Osteoblast (primary cell): Measurements from ENCODE around the gene BSND. TPM values are rescaled to one million over a fixed set of nuclear protein-coding genes. Genes with fewer than 3 reads are reported as not detected.

Source experiments
- DNase-seq: peaks from one replicate; pipeline ENCODE4 v3.0.0; 2011; ENCODE audit warnings: low spot score, mixed read lengths; ENCODE audit not compliant: insufficient read length; ENCODE audit errors: missing footprints
- H2AFZ ChIP-seq: 2 replicates; pipeline ENCODE4 v1.6.0; 2011; ENCODE audit warnings: mild to moderate bottlenecking, low read length
- H3K27ac ChIP-seq: 2 replicates; pipeline ENCODE4 v1.5.1; 2011; ENCODE audit warnings: mild to moderate bottlenecking, low read depth, low read length, moderate library complexity
- H3K27me3 ChIP-seq: 2 replicates; pipeline ENCODE4 v1.6.0; 2012; ENCODE audit warnings: mild to moderate bottlenecking, control low read depth, inconsistent platforms, low read length, moderate library complexity; ENCODE audit not compliant: insufficient read depth
- H3K36me3 ChIP-seq: 2 replicates; pipeline ENCODE4 v1.5.1; 2011; ENCODE audit warnings: mild to moderate bottlenecking, low read length, control low read depth, moderate library complexity; ENCODE audit not compliant: insufficient read depth
- H3K4me1 ChIP-seq: 2 replicates; pipeline ENCODE4 v1.5.1; 2011; ENCODE audit warnings: mild to moderate bottlenecking, low read length, control low read depth, moderate library complexity; ENCODE audit not compliant: insufficient read depth
- H3K4me2 ChIP-seq: 2 replicates; pipeline ENCODE4 v1.6.0; 2011; ENCODE audit warnings: mild to moderate bottlenecking, low read length; ENCODE audit not compliant: insufficient read depth
- H3K4me3 ChIP-seq: fragments of 200-600 bp; sonication (generic); 3 replicates; pipeline ENCODE4 v1.5.1; 2012; ENCODE audit warnings: mild to moderate bottlenecking, low read length, inconsistent platforms; ENCODE audit not compliant: insufficient read depth
- H3K79me2 ChIP-seq: 2 replicates; pipeline ENCODE4 v1.6.0; 2012; ENCODE audit warnings: mild to moderate bottlenecking, low read length, control low read depth, inconsistent platforms; ENCODE audit not compliant: insufficient read depth
- H3K9me3 ChIP-seq: 2 replicates; pipeline ENCODE4 v1.5.1; 2011; ENCODE audit warnings: low read depth, low read length, control low read depth
- H4K20me1 ChIP-seq: 2 replicates; pipeline ENCODE4 v1.6.0; 2012; ENCODE audit warnings: mild to moderate bottlenecking, low read length, control low read depth; ENCODE audit not compliant: insufficient read depth
- CTCF ChIP-seq: IDR thresholded peaks from 2 replicates; pipeline ENCODE4 v1.5.1; 2011; ENCODE audit warnings: mild to moderate bottlenecking, low read depth, low read length, moderate library complexity; ENCODE audit errors: extremely low read depth
- total RNA-seq: library from RNA; depleted of rRNA; stranded (reverse); fragments of >200 nt; gene quantifications from 2 replicates; pipeline ENCODE4 v1.2.3, GENCODE V29; 2012

The BSND gene
- total RNA-seq, 1 donor, result not detected

DNA sequence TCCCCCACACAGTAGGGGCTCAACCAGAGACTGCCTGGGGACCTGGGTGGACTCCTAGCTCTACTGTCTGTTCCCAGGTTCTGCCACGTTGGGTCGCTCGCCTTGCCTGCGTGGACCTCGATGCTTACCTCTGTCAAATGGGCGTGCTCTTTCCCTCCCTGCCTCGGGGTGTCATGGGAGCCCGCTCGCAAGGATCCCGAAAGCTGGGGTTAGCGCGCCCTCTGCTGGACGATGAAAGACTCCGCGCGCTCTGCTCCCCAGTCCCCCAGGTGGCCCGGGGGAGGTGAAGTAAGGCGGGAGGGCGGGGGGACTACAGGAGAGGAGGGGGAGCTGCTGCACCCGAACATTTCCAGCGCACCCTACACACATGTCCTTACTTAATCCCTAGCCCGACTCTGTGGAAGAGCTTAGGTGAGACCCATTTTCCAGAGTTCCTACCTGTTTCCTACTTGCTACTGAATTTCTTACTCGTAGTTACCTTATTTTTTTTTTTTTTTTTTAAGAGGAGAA lies 2.3 kb upstream of the BSND start:
- Histone ChIP-seq H3K4me2 (peak overlapping the region; percentile 45), H4K20me1 (no peaks in the 10 kb centered on the region), H2AFZ (no peak overlapping the region), H3K4me3 (no peak overlapping the region), H3K27me3 (peaks cover 30% of the 10 kb centered on the region), H3K4me1 (no peaks in the 10 kb centered on the region), H3K79me2 (no peaks in the 10 kb centered on the region), H3K36me3 (no peaks in the 10 kb centered on the region), H3K27ac (no peak overlapping the region), H3K9me3 (no peaks in the 10 kb centered on the region)
- DNase-seq, result peak; percentile 98
- TF ChIP-seq CTCF, result peak; percentile 67

GRCh38 chr1:54996869-54997710 lies 1.6 kb upstream of the BSND start:
- Histone ChIP-seq H3K4me3 (no peak overlapping the region), H3K27me3 (peaks cover 34% of the 10 kb centered on the region)
- TF ChIP-seq CTCF, result no peak

DNA sequence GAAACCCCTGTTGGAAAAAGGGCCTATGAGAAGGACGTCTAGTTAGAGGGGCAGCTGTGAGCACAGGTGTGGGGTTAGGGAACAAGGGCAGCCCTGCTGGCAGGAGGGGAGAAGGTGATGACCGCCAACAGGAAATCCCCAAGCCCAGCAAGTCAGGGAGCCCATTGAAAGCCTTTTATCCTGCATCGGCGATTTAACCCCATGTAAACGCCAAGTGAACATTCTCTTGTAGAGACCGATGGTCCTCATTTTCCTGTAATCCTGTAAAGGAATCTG lies 1.1 kb upstream of the BSND start:
- DNase-seq, result peak; percentile 45
- Histone ChIP-seq H3K9me3 (no peaks in the 10 kb centered on the region), H3K4me2 (no peak overlapping the region), H4K20me1 (no peaks in the 10 kb centered on the region), H3K4me3 (no peak overlapping the region), H3K79me2 (no peaks in the 10 kb centered on the region), H2AFZ (no peak overlapping the region), H3K4me1 (no peaks in the 10 kb centered on the region), H3K36me3 (no peaks in the 10 kb centered on the region), H3K27me3 (peaks cover 38% of the 10 kb centered on the region), H3K27ac (no peak overlapping the region)
- TF ChIP-seq CTCF, result no peak

More at GRCh38 chr1:54996869-54997710, 1.6 kb upstream of the BSND start:
- Histone ChIP-seq H3K27ac (no peak overlapping the region), H3K4me2 (peak overlapping the region; percentile 45), H3K9me3 (no peaks in the 10 kb centered on the region), H2AFZ (peak overlapping the region; percentile 47), H3K36me3 (no peaks in the 10 kb centered on the region), H3K79me2 (no peaks in the 10 kb centered on the region), H3K4me1 (no peaks in the 10 kb centered on the region), H4K20me1 (no peaks in the 10 kb centered on the region)
- peak; percentile 90 for DNase-seq

DNA sequence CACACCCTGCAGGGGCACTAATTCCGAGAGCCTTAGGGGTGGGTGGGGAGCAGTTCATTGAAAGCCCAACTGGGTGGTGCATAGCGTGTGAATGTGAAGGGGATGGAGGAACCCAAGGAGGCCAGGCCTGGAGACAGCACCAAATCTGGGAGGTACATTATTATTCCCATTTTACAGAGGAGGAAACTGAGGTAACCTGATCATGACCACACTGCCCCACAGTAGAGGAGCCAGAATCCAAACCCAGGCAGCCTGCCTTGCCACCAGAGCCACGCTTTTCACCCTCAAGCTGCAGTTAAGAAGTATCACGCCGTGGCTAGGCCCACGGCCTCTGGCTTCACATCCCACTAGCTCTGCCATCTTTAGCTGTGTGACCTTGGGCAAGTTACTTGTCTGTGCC lies 633 bp upstream of the BSND start:
- H3K4me3 ChIP-seq, result no peak overlapping the region
- peak; percentile 4 for DNase-seq
- no peaks in the 10 kb centered on the region for H3K4me1 ChIP-seq
- H2AFZ ChIP-seq, result no peak overlapping the region
- H3K36me3 ChIP-seq, result no peaks in the 10 kb centered on the region
- no peaks in the 10 kb centered on the region for H4K20me1 ChIP-seq
- H3K27ac ChIP-seq, result no peak overlapping the region
- no peak for TF ChIP-seq CTCF
- no peaks in the 10 kb centered on the region for H3K9me3 ChIP-seq
- H3K4me2 ChIP-seq, result no peak overlapping the region
- peaks cover 38% of the 10 kb centered on the region for H3K27me3 ChIP-seq
- no peaks in the 10 kb centered on the region for H3K79me2 ChIP-seq
